Midbrain (tissue), 1 donor: ENCODE data around the gene IRF2BPL.

ENCODE experiments used
- DNase-seq: peaks from one replicate; lab custom pipeline; 2025; lab: John Stamatoyannopoulos, UW

The IRF2BPL gene

GRCh38 chr14:77053046-77053841, 24.7 kb upstream of the IRF2BPL start:
- peak; percentile 53 for DNase-seq

DNA sequence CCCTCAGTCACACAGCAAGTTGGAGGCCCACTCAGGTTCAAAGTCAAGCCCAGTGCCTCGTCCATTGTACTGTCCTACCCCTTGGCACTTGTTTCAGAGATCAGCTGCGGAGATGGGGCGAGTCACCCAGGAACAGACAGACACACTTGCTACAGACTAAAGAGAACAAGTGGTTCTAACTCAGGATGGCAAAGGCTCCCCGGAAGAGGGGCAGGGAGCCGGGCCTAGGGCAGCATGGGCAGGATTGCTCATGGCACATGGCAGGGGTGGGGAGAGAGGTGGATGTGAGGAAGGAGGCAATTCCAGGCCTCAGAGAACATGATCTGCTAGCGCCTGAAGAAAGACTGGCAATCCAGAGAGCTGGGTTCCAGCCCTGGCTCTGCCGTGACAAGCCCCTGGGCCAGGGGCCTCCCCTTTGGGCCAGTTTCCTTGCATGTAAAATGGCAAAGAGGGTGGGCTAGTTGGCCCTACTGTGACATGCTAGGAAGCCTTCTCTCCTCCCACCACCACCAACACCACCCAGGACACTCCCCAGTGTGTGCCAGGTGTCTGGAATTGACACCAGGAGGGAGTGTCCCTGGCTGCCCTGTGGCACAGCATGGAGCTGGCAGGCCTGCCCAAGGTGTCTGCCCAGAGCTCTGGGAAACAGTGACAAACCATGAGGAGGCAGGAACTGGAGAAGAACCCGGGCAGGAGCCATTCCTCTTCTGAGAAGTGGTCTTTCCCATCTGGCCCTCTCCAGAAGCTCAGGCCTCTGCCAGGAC, 24.0 kb upstream of the IRF2BPL start:
- no peak for DNase-seq

DNA sequence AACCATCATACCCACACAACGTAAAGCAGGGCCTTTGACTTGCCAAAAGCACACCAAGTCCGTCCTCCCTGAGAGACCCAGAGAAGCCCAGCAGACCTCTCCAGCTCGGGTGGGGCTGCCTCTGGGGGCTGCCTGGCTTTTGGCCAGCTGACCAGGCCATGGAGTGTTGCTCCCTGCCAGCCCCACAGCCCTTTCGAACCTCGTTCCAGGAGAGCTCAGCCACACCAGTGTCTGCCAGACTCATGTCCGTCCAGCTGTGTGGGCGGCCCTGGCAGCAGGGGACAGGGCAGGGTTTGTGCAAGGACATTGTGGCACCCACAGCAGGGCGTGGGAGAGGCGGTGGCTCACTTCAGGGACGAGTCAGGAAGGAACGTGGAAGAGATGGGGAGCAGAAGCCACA, 22.6 kb upstream of the IRF2BPL start:
- DNase-seq = no peak

DNA sequence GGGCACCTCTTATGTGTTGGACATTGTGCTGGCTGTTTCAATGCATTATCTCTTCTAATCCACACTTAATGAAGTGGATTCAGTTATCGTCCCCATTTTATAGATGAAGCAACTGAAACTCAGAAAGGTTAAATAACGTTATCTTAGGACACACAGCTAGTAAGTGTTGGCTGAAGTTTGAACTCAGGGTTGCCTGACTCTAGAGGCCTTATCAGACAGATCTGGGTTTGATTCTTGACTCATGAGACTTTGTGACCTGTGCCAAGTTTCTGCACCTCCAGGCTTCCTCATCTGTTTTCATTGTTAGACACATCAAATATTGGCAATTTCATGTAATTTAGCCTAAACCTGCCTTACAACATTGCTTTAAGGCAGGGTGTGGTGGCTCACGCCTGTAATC, 18.2 kb upstream of the IRF2BPL start:
- no peak for DNase-seq

- no peak for DNase-seq
Observed at GRCh38 chr14:77045238-77046162, 17.0 kb upstream of the IRF2BPL start.

DNA sequence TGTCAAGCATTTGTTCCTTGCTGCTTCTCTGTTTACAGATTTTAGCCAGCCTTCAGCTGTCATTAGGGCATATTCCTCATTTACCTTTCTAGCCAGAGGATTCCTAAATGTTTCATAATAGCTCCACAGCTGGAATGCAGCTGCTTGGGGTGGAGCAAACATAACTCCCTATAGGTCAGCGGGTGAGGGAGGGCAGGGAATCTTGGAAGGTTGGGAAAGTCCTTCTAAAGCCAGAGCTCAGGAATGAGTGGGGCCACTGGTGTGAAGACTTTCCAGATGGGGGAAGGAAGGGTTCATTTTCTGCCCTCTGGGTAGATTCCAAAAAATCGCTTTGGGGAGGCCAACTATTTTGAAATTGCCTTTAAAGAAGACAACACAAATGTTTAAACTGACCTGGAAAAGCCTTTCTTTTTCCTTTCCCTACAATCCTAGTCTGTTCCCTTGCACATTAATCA, 16.3 kb upstream of the IRF2BPL start:
- DNase-seq = no peak

- DNase-seq = no peak
Observed at GRCh38 chr14:77043984-77044485, 15.5 kb upstream of the IRF2BPL start.

DNA sequence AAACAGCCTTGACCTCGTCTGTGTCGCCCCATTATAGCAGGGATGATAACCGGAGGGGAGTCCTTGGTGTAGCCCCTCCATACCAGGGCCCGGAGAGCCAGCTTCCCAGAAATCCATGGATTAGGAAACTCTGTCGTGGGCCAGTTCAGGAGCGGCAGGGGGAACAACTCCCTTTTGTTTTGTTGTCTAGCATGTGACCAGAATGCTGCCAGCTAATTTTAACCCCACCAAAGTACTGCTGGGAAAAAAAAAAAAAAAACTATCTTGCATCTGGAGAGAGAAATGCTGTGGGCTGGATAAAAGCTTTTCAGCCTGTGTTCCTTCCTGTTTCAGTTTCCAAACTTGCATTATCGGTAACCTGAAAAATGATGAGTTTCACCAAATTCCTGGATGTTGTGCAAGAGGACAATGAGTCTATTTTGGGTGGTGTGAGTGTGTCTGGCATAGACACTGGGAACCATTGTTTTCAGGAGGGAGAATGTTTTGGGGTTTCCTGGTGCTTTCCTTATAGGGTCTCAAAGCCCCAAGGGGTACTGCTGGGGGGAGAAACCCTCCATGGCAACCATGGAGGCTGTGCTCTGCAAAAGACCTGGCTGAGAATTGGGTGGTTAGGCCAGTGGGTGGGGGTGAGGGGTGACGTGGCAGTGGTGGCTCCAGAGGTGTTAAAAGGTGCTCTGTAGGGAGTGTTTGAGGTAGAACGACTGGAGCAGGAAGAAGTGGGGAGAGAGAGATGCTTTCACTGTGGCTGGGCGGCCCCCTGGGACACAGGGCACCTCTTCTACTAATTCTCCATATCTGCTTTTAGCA, 14.9 kb upstream of the IRF2BPL start:
- peak; percentile 81 for DNase-seq

GRCh38 chr14:77041881-77042545, 13.5 kb upstream of the IRF2BPL start:
- peak; percentile 65 for DNase-seq

GRCh38 chr14:77040741-77041653, 12.5 kb upstream of the IRF2BPL start:
- DNase-seq = peak; percentile 55

DNA sequence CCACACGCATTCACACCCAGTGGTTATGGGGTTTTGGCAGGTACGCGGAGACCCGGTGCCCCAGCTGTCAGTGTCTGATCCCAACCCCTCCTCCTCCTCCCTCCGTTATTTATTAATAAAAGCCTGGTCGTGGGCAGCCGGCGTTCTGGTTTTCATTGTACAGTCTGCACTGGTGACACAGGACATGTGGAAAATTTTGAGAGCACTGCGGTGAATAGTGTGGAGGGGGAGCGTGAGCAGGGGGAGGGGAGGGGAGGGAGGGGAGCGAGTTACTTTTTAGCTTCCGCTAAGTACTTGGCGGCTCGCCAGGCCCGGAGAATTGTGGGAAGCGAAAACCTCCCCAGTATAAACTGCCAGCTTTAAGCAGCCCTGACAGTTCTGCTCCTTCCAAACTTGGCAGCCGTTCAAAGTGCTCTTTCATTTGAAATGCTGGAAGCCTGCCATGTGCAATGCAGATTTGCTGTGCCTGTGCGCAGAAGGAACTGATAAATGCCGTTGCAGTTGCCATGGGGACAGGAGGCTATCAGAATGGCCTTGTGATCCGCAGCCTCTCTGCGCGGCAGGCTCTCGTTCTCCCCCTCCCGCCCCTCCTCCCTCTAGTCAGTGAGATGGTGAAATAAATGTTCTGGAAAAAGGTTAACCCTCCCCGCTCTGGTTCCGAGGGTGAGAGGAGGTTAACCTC, 11.7 kb upstream of the IRF2BPL start:
- DNase-seq = peak; percentile 98

GRCh38 chr14:77039285-77040058, 11.0 kb upstream of the IRF2BPL start:
- DNase-seq = peak; percentile 57

DNA sequence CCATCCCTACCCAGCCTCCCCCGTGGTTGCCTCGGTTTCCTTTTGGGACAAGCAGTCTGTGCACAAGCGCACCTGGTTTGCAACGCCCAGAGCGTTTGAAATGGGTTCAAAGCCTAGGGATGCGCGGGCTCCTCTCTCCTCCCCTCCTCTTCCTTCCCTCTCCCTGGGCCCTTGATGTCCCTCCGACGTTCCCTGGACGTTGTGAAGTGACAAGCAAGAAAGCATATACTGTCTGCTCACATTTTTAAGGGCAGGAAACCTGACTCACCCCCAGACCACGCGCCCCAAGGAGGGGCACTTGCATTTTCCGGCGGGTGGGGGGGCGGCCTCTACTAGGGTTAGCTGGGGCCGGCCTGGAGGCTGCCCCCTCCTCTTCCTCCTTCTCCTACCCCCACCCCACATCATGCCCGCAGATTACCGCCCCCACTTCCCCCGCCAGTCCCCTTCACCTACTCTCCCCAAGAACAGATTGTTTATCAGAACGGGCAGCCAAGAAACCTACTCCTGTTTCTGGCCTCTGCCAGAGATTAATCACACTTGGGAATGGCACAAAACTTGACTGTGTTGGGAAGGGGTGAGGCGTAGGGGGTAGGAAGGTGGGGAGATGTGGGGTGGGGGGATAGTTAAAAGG, 9.5 kb upstream of the IRF2BPL start:
- DNase-seq = no peak

GRCh38 chr14:77037215-77037937, 8.9 kb upstream of the IRF2BPL start:
- DNase-seq = no peak

DNA sequence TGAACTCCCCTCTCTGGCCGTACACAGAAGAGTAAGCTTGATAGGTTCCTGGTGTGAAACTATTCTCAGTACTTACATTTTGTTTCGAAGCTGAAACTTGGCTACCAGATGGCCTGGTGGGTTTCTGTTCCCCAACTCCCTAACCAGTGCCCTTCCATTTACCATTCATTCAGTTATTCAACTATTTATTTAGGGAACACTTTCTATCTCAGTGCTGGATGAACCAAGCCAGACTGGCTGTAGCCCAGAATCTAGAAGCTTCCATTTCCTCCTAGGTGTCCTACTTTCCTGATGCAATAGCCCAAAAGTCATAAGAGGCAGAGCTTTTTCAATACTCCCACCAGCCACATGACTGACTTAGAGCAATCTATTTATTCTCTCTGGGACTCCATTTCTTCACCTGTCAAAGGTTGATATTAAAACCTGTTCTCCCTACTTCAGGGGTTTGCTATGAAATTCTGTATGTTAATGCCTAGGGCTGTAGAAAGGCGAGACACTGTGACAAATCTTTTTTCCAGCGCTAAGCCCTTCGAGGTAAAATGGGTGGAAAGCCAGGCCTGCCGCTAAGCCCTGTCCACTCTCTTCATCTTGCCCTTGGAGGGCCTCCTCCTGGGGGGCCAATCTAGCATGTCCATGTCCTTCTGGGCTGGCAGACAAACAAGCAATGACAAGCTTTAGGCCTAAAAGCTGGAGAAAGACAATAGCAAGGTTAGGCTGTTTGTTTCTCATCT, 8.1 kb upstream of the IRF2BPL start:
- no peak for DNase-seq

GRCh38 chr14:77035267-77035666, 6.8 kb upstream of the IRF2BPL start:
- no peak for DNase-seq
